Upper lobe of left lung (tissue), 4 donors: Measurements from ENCODE around the gene COG1.

Experiments
- POLR2A ChIP-seq, 4 donors: fragments of 450-650 bp; IDR thresholded peaks; one replicate each; pipeline ENCODE4 v1.5.1; 2016 to 2017; ENCODE audit warnings: antibody characterized with exemption in 4 of 4, mild to moderate bottlenecking in 2 of 4
- POLR2AphosphoS5 ChIP-seq, 2 donors: sonication (generic); formaldehyde crosslinking; IDR thresholded peaks; one replicate each; pipeline ENCODE4 v1.5.1; 2017; ENCODE audit warnings: antibody characterized with exemption in 2 of 2

DNA sequence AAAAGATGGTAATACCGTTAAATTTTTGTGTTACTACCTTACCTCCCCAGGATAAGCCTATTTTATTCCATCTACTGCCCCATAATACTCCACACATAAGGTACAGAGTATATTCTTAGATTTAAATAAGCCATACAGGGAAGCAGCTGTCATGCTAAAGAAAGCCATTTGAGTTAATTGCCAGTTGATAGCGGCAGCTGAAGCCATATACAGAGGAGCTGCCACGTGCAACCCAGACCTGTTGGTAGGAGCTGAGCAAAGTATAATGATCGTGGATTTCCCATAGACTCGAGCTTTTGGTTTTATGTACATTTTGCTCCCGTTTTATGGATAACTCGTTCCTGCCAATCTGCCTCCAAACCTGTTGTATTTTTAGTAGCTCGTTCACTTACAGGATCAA lies 56.8 kb downstream of the COG1 start:
- TF ChIP-seq POLR2A (IDR thresholded peaks at IDR 0.05), result no peak
- no peak for TF ChIP-seq POLR2AphosphoS5 (IDR thresholded peaks at IDR 0.05)
